Activated gamma-delta T cell treated with Interleukin-2 at 50 U/mL for 16 hours (primary cell): ENCODE results near the gene CAMK1.

Experiments
- DNase-seq: peaks from one replicate; pipeline ENCODE4 v3.0.0-alpha.2; 2020

CAMK1 gene

DNA sequence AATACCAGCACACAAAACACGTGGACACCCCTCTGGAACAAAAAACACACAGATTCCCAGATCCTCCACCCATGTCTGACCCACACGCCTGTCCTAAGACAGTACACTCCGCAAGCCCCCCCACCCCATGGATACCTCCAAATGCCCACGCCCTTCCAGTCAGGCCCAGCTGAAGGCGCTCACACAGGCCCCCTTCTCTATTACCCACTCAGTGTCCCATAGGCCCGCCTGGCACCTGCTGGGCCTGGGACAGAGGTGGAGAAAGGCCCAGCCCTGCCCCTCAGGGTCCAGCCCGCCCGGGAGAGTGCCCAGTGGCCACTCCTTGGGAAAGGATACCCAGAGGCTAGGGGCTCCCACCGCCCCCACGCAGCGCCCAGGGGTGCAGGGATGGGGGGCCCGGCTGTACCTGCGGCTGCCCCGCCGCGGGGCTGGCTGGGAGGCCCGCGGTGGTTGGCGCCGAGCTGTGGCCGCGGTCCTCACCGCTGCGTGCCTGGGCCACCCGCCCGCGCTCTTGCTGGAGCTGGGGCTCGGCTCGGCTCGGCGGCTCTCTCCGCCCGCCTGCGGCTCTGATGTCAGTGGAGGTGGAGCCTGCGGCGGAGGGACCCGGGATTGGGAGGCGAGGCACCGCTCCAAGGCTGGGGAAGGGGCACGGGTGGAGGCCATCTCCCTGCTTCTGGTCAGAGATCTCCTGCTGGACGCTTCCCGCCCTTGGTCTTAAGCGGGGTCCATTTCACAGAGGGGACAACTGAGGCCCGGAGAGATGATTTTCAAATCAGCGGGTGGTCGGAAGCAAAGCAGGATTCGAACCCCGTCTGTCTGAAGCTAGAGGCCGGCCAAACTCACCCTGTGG is at the start of gene CAMK1:
TSS of gene CAMK1 (minus strand) at position 522 of the 850 bp plus-strand sequence. CDS start 2,198 bp downstream, outside the sequence.
- peak; percentile 36 for DNase-seq

DNA sequence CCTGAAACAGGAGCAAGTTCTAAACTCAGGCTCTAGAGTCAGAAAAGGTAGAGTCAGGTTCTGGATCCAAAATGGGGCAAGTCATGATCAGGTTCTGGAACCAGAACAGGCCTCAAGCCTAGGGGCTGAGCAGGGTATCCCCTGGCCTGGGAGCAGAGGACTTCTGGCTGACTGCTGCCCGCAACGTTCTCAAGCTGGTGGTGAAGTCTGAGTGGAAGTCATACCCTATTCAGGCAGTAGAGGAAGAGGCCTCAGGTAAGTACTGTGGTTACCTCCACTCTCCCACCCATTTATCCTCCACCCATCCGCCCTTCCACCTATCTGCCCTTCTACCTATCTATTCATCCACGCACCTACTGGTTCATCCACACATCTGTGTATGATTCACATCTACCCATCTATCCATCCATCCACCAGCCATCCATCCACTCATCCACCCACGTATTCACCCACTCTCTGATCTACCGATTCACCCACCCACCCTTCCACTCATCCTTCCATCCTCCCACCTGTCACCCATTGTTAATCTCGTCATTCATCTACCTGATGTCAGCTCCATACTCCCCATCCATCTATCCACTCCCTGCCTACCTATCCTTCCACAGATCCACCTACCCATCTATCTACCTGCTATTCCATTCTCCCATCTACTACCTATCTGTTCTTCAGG is 49.1 kb upstream of the CAMK1 start:
- DNase-seq = no peak

DNA sequence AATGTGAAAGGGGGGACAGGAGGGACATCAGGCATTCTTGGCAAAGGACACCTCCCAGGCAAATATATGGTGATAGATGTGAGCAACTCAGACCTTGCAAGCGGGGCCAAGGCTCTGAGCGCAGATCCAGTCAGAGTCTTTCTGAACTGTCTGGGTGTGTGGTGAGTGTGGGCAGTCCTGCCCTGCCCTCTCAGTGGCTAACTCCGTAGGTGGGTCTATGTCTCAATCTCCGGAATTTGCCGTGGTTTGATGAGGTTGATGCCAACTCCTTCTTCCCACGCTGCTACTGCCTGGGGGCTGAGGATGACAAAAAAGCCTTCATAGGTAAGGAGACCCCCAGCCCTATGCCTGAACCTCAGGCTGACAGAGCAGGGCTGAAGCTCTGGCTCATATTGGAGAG is 47.7 kb upstream of the CAMK1 start:
- no peak for DNase-seq

DNA sequence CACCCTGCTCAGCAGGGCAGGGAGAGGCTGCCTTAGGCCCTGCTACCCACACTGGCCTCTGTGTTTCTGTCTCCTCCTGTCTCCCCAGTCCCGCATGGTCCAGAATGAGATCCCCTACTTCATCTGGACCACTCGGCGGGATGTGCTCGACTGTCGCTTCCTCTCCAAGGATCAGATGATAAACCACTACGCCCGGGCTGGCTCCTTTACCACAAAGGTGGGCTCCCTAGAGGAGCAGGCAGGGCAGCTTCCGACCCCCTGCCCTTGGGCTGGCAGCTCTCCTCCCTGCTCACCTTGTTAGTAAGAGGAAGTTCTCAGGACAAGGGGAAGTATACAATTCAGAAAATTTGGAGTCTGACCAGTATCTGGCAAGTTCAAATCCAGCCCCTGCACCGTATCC is 46.2 kb upstream of the CAMK1 start:
- no peak for DNase-seq

DNA sequence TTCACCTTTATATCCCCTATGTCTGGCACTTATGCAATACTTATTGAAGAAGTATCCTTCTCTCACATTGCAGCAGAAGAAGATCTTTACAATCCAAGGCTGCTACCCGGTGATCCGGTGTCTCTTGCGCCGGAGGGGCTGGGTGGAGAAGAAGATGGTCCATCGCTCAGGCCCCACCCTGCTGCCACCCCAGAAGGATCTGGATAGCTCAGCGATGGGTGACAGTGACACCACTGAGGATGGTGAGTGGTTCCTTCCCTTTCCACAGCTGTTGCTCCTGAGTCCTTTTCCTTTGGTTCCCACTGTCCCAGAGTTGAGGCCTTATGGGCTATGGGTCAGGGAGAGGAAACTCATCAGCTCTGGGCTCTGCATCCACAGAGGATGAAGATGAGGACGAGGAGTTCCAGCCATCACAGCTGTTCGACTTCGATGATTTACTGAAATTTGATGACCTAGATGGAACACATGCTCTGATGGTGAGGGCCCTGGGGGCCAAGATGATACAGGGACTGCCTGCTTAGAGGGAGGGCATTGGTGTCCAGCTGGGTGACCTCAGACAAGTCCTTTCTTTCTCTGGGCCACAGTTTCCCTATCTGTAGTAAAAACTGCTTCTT is 43.2 kb upstream of the CAMK1 start:
- DNase-seq = no peak

DNA sequence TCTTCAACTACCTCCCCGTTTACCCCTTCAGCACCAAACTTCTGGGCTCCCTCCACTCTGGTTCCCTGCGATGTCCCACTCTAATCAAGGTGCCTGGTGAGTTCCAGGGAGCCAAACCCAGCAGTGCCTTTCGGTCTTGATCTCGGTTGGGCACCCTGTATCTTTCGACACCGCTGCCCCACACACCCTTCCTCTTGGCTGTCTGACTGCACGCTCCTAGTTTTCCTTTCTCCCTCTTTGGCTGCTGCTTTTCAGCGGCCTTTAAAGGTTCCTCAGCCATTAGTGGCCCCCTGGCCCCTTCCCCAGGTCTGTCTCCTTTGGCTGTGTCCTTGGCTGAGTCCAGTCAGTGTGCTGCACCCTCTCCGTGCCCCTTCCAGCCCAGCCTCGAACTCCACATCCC is 41.1 kb upstream of the CAMK1 start:
- DNase-seq = no peak

DNA sequence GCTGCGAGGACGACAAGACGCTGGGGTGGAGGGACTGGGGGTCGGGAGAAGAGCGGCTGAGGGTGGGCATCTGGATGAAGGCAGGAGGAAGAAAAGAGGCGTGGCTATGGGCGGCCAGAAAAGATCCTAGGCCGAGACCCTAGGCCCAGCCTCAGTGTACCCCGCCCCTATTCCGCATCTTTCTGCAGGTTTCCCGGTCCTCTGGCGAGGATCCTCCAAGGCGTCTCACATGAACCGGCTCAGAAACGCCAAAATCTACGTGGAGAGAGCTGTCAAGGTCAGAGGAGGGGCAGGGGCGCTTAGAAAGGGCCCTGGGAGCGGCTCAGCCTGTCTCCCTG is 40.7 kb upstream of the CAMK1 start:
- no peak for DNase-seq

DNA sequence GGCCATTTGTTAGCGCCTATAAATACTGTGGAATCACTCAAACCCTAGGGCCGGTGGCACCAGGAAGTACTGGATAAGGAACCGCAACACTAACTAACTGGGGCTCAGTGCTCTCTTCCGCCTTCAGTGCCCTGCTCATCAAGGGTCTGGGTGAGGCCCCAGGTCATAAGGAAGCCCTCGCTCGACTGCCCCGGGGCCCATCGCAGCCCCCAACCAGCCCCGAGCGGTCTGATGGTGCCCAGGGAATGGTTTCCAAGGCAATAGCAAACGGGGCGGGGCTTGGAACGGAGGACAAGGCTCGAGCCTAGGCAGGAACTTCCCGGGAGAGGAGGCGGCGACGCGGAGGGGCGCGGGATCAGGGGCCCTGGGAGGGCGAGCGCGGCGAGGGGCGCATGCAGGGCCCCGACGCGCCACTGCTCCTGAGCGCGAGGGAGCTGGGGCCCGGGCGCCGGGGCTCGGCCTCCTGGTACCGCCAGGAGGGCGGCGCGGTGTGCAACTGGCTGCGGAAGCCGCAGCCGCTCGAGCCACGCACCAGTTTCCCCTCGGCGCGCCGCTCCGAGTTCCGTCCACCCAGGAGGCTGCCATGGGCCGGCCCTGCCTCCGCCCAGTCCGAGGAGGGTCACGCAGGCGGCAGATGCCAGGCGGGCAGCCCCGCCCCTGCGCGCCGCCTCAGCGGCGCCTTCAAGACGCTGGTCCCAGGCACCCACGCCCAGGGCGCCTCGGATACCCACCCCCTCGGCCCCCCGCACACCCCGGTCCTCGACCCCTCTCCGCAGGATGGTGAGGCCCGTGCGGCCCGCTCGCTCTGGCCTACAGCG is 40.1 kb upstream of the CAMK1 start, which contains the start of gene TTLL3:
TSS of gene TTLL3 (plus strand) at position 648 of the 818 bp plus-strand sequence. CDS start 400 bp downstream, outside the sequence.
- peak; percentile 31 for DNase-seq

DNA sequence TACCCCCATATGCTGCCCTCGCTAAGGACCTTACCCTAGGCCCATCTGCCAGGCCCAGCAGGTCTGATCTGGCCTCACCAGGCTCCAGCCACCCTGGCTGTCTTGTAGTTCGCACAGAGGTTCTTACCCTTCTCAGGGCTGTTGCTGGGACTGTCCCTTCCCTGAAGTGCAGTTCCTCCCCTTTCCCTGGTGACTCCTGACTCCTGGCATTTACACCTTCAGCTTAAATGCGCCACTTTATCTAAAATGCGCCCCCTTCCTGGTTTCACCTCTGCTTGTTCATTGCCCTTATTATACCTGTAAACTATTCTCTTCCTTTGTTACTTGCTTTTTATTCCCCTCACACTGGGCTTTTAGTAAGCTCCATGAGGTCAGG is 39.5 kb upstream of the CAMK1 start:
- DNase-seq = no peak

DNA sequence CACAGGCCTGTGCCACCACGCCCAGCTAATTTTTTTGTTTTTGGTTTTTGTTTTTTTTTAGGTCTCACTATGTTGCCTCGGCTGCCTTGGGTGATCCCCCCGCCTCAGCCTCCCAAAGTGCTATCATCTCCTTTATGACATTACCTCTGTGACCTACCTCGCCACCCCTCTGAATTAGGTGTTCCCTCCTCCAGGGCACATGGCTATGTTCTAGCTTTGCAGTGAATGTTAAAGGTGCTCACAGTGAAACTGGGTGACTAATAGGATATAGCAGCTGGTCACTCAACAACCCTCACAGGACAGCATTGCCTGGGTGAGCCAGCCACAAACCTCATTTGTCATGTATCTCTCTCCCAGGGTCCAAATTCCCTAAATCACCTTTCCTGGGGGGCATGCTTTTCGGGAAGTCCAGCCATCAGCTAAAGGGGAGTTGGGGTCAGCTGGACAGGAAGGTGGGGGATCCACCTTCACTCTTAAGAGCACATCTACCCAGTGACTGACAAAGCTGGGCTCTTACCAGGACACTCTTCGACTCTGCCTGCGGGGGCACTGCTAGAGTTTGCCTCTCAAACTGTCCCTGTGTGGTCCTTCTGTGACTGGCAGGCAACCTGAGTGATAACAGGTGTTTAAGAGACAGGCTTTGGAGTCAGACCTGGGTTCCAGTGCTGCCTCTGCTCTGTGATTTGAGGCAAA is 38.7 kb upstream of the CAMK1 start:
- peak; percentile 51 for DNase-seq

DNA sequence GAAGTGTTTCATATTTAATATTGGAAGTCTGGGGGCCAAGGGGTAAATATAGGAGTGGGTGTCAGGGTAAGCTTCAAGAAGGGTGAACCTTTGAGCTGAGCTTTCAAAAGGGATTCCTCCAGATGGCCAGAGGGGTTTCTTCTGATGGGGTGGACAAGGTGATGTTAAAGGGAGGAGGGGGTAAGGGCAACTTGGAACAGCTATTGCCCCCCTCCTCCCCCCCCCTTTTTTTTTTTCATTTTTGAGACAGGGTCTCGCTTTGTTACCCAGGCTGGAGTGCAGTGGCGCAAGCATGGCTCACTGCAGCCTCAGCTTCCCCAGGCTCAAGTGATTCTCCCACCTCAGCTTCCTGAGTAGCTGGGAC is 38.2 kb upstream of the CAMK1 start:
- DNase-seq = no peak

DNA sequence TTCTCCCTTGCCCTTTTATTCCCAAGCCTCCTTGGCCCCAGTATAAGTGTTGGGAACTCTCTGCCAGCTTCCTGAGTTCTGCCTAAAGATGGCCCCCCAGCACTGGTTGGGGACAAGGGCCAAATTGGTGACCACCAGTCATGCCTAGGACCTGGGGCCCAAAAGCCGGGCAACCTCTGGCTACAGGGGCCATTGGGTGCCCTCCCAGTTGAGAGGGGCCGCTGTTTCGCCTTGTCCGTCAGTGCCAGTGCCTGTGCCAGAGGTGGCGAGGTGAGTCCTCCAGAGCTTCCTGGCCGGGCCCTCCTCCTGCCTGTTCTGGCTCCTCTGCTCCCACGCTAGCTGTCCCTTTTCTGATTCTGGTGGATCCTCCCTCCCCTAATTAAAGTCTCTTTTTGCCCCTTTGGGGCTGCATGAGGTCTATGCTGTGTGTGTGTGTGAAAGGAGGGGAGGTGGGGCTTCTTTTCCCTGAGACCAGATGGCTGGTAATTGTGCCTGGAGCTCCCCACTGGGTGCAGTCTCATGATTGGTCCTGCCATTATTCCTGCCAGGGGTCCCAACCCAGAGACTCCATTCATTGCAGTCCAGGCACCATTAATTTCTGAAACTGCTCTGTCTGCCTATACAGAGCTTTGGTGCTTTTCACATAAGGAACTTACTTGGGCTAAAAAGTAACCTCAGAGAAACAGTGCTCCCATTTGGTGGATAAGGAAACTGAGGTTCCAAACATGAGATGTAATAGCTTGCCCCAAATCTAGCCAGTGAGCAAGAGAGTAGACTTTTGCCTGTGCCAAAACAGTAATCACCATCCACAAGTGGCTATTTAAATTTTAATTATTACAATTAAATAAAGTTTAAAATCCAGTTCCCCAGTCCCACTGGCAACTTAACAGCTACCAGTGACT is 37.2 kb upstream of the CAMK1 start:
- no peak for DNase-seq

DNA sequence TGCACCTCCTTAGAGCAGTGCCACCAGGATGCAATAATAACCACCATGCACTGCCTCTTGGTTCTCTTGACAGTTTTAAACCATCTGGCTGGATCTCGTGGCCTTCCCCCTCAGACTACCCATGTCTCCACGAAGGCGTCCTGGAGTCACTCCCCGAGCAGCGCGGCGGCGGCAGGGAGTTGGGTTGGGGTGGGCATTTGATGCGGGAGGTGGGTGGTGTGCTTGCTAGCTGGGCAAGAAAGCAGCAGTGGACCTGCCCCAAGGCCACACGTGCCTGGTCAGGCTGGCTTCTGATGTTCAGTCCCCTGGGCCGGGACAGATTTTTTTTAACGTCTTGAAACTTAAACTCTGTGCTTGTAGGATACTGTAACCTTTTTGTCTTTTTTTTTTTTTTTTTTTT is 36.4 kb upstream of the CAMK1 start:
- DNase-seq = no peak

DNA sequence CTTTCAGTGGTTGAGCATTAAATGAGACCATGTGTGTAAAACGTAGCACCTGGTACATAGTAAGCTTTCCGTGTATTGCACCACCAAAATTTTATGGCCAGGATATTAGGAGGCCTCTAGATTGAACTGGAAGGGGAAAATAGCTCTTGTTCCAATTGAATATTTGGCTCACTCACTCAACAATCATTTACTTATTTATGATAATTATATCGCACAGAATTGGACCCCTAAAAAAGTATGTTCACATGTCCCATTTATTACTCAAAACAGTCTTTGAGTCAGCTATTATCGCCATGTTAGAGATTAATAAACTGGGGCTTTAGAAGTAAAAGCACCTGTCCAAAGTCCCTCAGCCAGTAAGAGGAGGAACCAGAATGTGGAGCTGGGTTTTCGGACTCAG is 35.2 kb upstream of the CAMK1 start:
- DNase-seq = no peak

DNA sequence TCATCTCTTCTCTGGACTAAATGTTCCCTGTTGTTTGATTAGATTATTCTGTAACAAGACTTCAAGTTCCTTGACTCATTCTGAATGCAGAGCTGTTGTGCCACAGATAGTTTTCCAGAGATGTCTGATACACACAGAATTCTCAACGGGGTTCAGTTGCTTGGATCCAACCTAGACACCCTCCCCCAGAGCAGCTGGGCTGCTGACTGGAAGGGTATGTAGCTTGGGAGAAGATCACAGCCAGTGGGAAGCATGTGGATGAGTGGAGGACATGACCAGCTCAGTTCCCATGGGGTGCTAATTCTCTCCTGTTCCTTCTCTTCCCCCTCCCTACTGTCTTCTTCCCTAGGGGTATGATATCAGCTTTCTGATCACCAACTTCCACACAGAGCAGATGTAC is 33.7 kb upstream of the CAMK1 start:
- DNase-seq = no peak

DNA sequence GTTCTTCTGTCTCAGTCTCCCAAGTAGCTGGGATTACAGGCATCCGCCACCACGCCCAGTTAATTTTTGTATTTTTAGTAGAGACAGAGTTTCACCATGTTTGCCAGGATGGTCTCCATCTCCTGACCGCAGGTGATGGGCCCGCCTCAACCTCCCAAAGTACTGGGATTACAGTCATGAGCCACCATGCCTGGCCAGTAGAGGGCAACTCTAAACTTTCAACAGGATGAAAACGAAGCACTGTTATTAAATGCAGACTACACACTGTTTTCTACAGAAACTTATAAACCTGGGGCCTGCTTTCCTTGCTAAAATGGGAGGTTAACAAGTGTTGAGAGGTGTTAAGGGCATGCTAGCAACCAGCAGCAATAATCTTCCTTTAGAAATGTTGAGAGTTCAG is 30.8 kb upstream of the CAMK1 start:
- DNase-seq = no peak

DNA sequence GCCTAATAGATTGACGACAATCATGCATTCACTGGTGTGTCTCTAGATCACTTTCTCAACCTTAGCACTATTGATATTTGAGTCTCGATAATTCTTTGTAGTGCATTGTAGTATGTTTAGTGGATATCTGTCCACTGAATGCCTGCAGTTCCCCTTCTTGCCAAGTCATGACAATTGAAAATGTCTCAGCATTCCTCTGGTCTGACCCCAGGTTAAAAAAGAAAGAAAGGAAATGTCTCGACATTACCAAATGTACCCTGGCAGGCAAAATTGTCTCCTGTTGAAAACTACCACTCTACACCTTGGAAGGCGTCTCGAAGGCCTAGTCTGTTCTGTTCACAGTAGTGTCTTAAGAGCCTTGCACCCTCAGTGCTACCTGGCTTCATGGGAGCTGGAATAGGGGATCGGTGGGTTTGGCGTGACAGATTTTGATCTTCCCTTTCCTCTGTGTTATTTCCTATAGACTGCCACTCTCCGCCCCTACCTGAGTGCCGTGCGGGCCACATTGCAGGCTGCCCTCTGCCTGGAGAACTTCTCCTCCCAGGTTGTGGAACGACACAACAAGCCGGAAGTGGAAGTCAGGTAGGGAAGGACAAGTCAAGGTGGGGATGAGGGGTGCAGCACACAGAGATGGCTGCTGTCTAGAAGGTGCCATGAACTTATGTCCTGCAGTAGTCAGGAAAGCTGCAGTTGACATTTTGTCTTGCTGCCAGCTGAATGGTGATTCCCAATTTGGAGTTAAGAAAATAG is 27.6 kb upstream of the CAMK1 start:
- DNase-seq = no peak

DNA sequence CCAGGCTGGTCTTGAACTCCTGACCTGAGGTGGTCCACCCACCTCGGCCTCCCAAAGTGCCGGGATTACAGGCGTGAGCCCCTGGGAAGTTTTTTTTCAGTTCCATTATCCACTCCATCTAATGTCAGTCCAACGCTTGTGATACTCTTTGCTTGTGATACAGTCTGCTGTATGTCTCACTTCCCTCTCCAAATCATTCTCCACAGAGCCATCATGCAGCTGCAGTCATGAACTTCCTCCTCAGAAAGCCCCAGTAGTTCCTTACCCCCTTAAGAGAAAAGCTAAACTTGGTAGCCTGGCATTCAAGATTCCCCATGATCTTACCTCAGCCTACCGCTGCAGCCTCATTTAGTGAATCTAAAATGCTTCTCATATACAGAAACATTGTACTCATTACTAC is 25.5 kb upstream of the CAMK1 start:
- no peak for DNase-seq

DNA sequence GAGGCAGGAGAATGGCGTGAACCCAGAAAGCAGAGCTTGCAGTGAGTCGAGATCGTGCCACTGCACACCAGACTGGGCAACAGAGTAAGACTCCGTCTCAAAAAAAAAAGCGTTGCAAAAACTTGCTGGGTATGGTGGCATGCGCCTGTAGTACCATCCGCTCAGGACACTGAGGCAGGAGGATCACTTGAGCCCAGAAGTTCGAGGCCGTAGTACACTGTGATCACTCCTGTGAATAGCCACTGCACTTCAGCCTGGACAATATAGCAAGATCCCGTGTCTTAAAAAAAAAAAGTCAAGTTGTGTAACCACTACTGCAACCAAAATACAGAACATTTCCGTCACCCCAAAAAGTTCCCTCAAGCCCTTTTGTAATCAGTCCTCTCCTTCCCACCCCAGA is 24.7 kb upstream of the CAMK1 start:
- DNase-seq = no peak

DNA sequence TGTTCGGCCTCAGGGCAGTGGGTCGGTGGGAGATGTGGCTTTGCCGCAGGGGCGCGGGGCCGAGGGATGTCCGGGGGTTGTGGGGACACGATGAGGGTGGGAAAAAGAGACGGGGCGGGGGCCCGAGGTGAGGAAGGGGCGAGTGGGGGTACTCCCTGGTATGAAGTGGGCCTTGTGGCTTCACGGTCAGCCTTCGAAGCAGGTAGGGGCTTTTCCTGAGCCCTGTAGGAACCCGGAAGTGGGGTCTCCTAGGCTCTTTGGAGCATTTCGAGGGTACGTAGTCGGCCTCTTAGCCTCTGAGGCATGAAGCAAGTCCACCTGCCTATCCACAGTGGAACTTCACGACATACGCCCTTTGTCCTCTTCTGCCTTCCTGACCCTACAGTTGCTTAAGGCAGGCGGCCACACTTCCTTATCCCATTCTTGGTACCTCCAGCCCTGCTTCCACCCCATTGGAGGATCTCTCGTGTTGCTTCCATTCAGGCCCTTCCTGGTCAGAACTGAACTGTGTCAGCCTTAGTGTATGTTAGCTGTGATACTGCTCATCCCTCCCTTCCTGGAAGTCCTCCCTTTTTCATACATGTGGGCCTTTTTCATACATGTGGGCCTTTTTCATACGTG is 23.5 kb upstream of the CAMK1 start:
- no peak for DNase-seq
